Fibroblast of villous mesenchyme (primary cell): ENCODE measurements around the gene OR2AT4. TPM values are rescaled to one million over a fixed set of nuclear protein-coding genes. Genes with fewer than 3 reads are reported as not detected.

Experiments
- DNase-seq: peaks from one replicate; pipeline ENCODE4 v3.0.0-alpha.2; 2010; ENCODE audit warnings: low read depth
- H3K4me3 ChIP-seq: 2 replicates; pipeline ENCODE4 v1.5.1; 2011; ENCODE audit warnings: low read depth, mild to moderate bottlenecking, low read length
- total RNA-seq: library from RNA; depleted of rRNA; stranded (reverse); fragments of >200 nt; gene quantifications from 2 replicates; pipeline ENCODE4 v1.2.3, GENCODE V29; 2012
- TF ChIP-seq, protein P1 (sequence below): IDR thresholded peaks from 2 replicates; pipeline ENCODE4 v1.5.1; 2012; ENCODE audit warnings: low read depth, mild to moderate bottlenecking, low read length; ENCODE audit not compliant: insufficient read depth

OR2AT4 gene
- total RNA-seq, 1 donor, result not detected

DNA sequence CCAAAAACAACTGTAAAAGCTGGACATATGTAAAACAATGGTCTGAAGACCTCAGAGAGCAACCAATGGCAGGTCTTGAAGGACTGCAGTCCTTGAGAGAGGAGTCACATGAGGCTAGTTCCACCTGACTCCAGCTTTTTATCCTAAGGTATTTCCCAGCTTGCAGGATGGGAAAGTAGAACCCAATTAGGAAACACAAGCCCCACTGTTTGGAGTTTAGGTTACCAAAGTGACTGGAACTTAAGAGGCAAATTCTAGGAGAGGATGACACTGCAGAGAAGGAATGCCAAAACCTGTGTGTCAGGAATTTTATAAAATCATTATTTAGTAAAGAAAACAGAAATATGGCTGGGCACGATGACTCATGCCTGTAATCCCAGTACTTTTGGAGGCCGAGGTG, 18.4 kb downstream of the OR2AT4 start:
- no peak for DNase-seq
- TF ChIP-seq, protein P1, sequence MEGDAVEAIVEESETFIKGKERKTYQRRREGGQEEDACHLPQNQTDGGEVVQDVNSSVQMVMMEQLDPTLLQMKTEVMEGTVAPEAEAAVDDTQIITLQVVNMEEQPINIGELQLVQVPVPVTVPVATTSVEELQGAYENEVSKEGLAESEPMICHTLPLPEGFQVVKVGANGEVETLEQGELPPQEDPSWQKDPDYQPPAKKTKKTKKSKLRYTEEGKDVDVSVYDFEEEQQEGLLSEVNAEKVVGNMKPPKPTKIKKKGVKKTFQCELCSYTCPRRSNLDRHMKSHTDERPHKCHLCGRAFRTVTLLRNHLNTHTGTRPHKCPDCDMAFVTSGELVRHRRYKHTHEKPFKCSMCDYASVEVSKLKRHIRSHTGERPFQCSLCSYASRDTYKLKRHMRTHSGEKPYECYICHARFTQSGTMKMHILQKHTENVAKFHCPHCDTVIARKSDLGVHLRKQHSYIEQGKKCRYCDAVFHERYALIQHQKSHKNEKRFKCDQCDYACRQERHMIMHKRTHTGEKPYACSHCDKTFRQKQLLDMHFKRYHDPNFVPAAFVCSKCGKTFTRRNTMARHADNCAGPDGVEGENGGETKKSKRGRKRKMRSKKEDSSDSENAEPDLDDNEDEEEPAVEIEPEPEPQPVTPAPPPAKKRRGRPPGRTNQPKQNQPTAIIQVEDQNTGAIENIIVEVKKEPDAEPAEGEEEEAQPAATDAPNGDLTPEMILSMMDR, result no peak
- H3K4me3 ChIP-seq, result no peak overlapping the region

DNA sequence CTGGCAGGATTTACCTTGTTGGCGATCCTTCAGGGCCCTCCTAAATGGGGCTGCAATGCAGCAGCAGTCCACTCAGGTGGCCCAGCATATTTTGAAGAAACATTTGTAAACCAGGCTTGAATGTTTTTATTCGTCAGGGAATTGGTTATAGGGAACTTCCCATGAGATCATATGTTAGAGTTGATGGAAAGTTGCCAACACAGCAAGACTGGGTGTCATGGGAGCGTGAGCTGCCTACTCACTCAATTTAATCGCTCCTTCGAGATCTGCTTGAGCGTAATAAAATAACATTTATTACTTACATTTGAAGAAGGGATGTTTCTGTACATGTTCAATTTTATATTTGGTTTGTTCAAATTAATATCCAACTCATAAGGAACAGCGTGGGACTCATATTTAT, 19.4 kb downstream of the OR2AT4 start:
- TF ChIP-seq, protein P1, result no peak
- H3K4me3 ChIP-seq, result no peak overlapping the region
- no peak for DNase-seq

DNA sequence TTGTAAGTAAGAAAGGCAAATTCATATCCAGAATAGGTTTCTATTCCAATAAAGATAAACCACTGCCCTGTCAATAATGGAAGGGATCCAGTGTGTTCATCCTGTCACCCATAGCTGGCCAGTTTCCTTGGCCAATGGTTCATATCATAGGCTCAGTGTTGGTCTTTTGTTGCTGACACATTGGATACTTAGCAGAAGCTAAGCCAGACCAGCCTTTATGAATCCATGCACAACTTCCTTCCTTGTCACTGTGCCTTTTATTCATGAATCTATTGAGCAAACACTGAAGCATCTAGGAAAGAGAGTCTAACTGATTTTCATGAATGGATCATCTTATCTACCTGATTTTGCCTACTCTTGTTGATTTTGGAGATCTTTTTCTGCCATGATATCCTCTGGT, 20.0 kb downstream of the OR2AT4 start:
- H3K4me3 ChIP-seq, result no peak overlapping the region
- no peak for DNase-seq
- TF ChIP-seq, protein P1, result no peak

DNA sequence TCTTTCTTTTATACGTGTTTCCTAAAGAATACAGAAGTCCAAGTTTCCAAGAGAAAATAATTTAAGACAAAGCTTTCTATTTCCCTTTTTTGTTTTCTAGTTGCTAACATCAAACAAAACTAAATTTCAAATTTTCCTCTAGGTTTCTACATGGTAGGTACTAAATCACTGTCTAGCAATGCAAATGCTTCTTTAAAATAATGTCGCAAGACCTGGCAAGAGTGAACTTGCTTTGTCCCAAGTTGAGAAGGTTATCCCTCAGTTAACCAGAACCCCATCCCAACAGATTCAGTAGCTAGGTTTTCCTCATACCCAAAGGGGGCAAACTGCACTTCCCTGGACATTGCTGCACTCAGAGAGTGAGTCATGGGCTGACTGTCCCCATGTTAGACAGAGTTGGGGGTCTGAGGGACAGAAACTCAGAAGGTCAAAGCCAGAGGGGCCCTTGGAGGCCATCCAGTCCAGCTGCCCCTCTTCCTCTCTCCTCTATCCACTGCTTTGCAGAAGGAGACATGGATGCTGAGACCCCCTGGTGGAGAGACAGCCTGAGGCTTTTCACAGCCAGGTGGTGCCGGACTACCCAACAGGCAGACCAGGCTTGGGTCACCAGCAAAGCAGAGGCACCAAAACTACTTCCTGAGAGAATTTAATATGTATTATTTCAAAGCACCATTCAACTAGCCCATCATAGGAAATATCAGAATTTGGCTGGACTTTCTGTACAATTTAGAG, 23.1 kb downstream of the OR2AT4 start:
- no peak for DNase-seq
- TF ChIP-seq, protein P1, result peak; percentile 30
- no peak overlapping the region for H3K4me3 ChIP-seq

DNA sequence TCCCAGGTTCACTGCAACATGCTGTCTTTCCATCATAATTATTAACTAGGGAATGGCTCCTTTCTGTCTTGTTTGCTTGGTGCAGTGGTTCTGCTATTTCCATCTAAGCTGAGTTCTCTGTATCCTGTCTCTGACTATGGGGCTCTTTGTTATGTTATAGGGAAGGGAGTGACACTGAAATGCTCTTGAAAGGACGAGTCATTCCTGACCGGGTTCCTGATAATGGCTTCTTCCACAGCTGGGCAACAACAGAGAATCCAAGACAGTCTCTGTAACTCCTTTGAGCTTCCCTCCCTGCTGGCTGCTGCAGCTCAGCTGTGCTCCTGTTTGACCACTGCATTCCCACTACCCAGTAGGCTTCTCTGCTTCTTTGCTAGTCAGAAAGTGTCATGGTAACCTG, 24.1 kb downstream of the OR2AT4 start:
- TF ChIP-seq, protein P1, result no peak
- no peak for DNase-seq
- H3K4me3 ChIP-seq, result no peak overlapping the region

DNA sequence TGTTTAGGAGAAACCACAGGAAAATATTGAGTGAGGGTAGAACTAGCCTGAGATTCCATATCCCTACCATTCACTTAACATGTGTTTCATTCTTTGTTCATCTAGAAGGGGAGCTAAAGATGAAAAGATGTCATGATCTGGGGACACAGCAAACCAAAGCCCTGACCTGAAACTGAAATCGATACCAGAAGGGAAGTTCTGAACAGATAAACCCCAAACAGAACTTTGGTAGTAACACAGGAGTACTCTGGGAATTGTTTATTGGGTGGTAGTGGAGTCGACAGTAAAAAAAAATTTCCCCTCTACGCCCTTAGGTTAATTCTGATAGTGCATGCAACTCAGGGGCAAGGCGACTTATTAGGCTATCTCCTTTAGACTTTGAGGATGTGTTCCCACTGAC, 27.2 kb downstream of the OR2AT4 start:
- DNase-seq, result no peak
- TF ChIP-seq, protein P1, result no peak
- no peak overlapping the region for H3K4me3 ChIP-seq

DNA sequence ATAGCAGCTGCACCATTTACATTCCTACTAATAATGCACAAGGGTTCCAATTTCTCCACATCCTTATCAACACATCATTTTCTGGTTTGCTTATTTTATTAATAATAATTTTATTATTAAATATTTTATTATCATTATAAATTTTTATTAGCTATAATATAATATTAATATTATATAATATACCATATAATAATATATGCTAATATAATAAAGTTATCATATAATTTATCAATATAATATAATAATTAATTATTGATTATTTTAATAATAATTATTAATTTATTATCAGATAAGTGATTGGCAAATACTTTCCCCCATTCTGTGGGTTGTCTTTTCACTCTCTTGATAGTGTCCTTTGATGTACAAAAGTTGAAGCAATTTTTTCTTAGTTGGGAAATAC, 27.7 kb downstream of the OR2AT4 start:
- no peak for DNase-seq
- TF ChIP-seq, protein P1, result no peak
- no peak overlapping the region for H3K4me3 ChIP-seq
